Measurements from ENCODE around the gene GBF1. TPM values are rescaled to one million over a fixed set of nuclear protein-coding genes. Genes with fewer than 3 reads are reported as not detected.
A peak's percentile ranks its signal among the peaks of the same experiment; 100 is the strongest.

Gene GBF1
- polyA plus RNA-seq, 1 of the 3 experiments (the other 2 are of a cell fraction) = 12.3 TPM

DNA sequence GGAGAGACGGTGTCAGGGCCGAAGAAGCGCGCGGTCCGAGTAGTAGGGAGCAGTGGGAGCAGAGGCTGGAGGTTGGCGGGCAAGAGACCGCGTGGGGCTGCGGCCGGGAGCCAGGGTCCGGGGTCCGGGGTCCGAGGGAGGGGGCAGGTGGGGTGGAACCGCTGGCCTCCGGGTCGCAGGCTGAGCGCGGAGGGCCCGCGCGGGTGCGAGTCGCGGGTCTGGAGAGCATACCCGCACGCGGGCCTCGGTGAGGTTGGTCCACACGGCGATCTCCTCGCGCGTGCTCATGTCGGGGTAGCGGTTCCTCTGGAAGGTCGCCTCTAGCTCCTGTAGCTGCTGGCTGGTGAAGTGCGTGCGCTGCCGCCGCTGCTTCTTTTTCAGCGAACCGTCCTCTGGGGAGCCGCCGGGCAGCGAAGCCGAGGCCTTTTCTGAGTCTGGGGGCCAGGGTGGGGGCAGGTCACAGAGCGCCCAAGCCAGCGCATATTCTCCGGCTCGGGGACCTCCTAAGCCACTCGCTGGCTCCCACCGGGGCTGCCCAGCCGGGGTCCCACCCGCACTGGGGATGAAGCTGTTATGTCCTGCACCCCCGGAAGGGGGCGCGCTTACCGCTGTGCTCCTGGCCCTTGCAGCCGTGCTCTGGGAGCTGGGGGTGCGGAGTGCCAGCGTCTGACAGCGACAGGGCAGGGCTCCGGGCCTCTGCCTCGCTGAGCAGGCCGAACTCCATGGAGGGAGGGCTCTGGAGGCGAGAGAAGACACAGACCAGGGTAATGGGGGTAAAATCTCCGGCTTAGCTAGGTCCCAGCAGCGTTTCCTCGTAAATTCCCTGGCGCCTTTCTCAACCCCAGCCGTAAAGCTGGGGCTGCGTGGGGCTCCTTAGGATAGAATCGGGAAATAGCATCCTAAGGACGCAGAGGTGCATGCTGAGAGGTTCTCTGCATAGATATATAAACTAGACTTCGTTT lies 13.7 kb upstream of the GBF1 start:
- 34% methylated on average over 40 of the region's 76 CpGs for WGBS (ENCODE audit: low lambda C conversion rate)
- peaks cover 6% of the 10 kb centered on the region for H3F3A ChIP-seq (replicated peaks; ENCODE audit: insufficient read depth)
- H3K79me2 ChIP-seq (ENCODE audit: insufficient read depth) = no peaks in the 10 kb centered on the region
- ChIA-PET POLR2A (no interaction called here), CTCF (interaction anchor here (0.7 to 23.6 kb wide), 31 partner anchors 9 to 352 kb away, joined by 3 to 824 read pairs (median 8); partner anchors contain the start of genes FBXL15, GBF1, NFKB2 and PITX3)
- H3K27me3 ChIP-seq (ENCODE audit: insufficient read depth) = peaks cover 17% of the 10 kb centered on the region; the same call in 1 of the 2 replicates
- H3K9me2 ChIP-seq = no peaks in the 10 kb centered on the region
- H3K4me1 ChIP-seq (ENCODE audit: control insufficient read depth in 1 of 2, insufficient read depth in 2 of 2, low read depth in 1 of 2, low read length in 1 of 2) = peaks cover 0 to 12% of the 10 kb centered on the region in 2 experiments; a peak in 1 of 4 replicates
- H3K36me3 ChIP-seq (replicated peaks in 1 of 2; ENCODE audit: control insufficient read depth in 1 of 2, insufficient read depth in 2 of 2, low read length in 1 of 2) = no peaks in the 10 kb centered on the region
- peak; percentile 85 for DNase-seq
- no peak overlapping the region for H3K27ac ChIP-seq (ENCODE audit: low read depth in 2 of 2, low read length in 1 of 2)
- no peak overlapping the region for H3K9ac ChIP-seq
- H3K4me3 ChIP-seq (ENCODE audit: low read depth in 2 of 2, low read length in 1 of 2) = peak overlapping the region; percentile 42 to 46
- no peaks in the 10 kb centered on the region for H3K9me3 ChIP-seq
- H2AFZ ChIP-seq (ENCODE audit: low read depth) = no peak overlapping the region; the same call in 1 of the 2 replicates
- peak overlapping the region; percentile 89 for H3K4me2 ChIP-seq
- TF ChIP-seq, protein P1, sequence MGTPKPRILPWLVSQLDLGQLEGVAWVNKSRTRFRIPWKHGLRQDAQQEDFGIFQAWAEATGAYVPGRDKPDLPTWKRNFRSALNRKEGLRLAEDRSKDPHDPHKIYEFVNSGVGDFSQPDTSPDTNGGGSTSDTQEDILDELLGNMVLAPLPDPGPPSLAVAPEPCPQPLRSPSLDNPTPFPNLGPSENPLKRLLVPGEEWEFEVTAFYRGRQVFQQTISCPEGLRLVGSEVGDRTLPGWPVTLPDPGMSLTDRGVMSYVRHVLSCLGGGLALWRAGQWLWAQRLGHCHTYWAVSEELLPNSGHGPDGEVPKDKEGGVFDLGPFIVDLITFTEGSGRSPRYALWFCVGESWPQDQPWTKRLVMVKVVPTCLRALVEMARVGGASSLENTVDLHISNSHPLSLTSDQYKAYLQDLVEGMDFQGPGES (IDR thresholded peaks at IDR 0.05; ENCODE audit: low read depth, low read length) = no peak
- TF ChIP-seq EZH2phosphoT487 (IDR thresholded peaks at IDR 0.05; ENCODE audit: borderline replicate concordance, low read depth) (no peak), MEF2A (IDR thresholded peaks at IDR 0.05; ENCODE audit: borderline replicate concordance, low read depth) (no peak), RCOR1 (IDR thresholded peaks at IDR 0.05; ENCODE audit: low read length) (no peak), EP300 (IDR thresholded peaks at IDR 0.05; ENCODE audit: borderline replicate concordance in 1 of 2, low read depth in 1 of 2, low read length in 1 of 2) (no peak), GATA2 (CRISPR knock-in tag; IDR thresholded peaks at IDR 0.05) (no peak), RAD21 (IDR thresholded peaks at IDR 0.05; ENCODE audit: low read length) (0 out of 2 replicates have a peak, but pooled peaks have one; percentile 14), JUND (IDR thresholded peaks at IDR 0.05) (no peak), FOSL2 (IDR thresholded peaks at IDR 0.05; ENCODE audit: borderline replicate concordance, low read depth) (no peak), SMC3 (IDR thresholded peaks at IDR 0.05; ENCODE audit: low read depth, low read length) (peak; percentile 29; the same call in 1 of the 2 replicates)
- TF ChIP-seq, protein P2, sequence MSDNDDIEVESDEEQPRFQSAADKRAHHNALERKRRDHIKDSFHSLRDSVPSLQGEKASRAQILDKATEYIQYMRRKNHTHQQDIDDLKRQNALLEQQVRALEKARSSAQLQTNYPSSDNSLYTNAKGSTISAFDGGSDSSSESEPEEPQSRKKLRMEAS (IDR thresholded peaks at IDR 0.05; ENCODE audit: low read depth) = no peak
- TF ChIP-seq, protein P3, sequence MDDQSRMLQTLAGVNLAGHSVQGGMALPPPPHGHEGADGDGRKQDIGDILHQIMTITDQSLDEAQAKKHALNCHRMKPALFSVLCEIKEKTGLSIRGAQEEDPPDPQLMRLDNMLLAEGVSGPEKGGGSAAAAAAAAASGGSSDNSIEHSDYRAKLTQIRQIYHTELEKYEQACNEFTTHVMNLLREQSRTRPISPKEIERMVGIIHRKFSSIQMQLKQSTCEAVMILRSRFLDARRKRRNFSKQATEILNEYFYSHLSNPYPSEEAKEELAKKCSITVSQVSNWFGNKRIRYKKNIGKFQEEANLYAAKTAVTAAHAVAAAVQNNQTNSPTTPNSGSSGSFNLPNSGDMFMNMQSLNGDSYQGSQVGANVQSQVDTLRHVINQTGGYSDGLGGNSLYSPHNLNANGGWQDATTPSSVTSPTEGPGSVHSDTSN (IDR thresholded peaks at IDR 0.05) = no peak
- TF ChIP-seq, protein P4, sequence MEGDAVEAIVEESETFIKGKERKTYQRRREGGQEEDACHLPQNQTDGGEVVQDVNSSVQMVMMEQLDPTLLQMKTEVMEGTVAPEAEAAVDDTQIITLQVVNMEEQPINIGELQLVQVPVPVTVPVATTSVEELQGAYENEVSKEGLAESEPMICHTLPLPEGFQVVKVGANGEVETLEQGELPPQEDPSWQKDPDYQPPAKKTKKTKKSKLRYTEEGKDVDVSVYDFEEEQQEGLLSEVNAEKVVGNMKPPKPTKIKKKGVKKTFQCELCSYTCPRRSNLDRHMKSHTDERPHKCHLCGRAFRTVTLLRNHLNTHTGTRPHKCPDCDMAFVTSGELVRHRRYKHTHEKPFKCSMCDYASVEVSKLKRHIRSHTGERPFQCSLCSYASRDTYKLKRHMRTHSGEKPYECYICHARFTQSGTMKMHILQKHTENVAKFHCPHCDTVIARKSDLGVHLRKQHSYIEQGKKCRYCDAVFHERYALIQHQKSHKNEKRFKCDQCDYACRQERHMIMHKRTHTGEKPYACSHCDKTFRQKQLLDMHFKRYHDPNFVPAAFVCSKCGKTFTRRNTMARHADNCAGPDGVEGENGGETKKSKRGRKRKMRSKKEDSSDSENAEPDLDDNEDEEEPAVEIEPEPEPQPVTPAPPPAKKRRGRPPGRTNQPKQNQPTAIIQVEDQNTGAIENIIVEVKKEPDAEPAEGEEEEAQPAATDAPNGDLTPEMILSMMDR (IDR thresholded peaks at IDR 0.05) = peak; percentile 77
- H4K20me1 ChIP-seq (ENCODE audit: insufficient read depth) = no peaks in the 10 kb centered on the region
